Lower lobe of right lung (tissue), 2 donors: Measurements from ENCODE around the gene SAP30L. TPM values are rescaled to one million over a fixed set of nuclear protein-coding genes. Genes with fewer than 3 reads are reported as not detected.

Experiments used
- ATAC-seq, 2 donors: fragments of 200-7000 bp; cut with Tn5 transposase; one replicate each; pipeline ENCODE4 v1.9.1; 2020 to 2022; ENCODE audit warnings: mild to moderate bottlenecking in 2 of 2, moderate library complexity in 2 of 2
- DNase-seq: peaks from one replicate; pipeline ENCODE4 v3.0.0-alpha.2; 2020
- H3K27ac ChIP-seq: fragments of 200-600 bp; one replicate; pipeline ENCODE4 v1.8.0; 2022
- H3K27me3 ChIP-seq: fragments of 200-600 bp; one replicate; pipeline ENCODE4 v1.8.0; 2022; ENCODE audit warnings: low read depth
- H3K36me3 ChIP-seq: fragments of 200-600 bp; one replicate; pipeline ENCODE4 v1.8.0; 2022; ENCODE audit warnings: mild to moderate bottlenecking
- H3K4me1 ChIP-seq: fragments of 200-600 bp; one replicate; pipeline ENCODE4 v1.8.0; 2022
- H3K4me3 ChIP-seq: fragments of 200-600 bp; one replicate; pipeline ENCODE4 v1.8.0; 2022; ENCODE audit warnings: mild to moderate bottlenecking
- H3K9me3 ChIP-seq: fragments of 200-600 bp; one replicate; pipeline ENCODE4 v1.8.0; 2022
- CTCF ChIP-seq: fragments of 200-600 bp; IDR thresholded peaks from one replicate; pipeline ENCODE4 v1.8.0; 2022; ENCODE audit warnings: antibody characterized with exemption, mild to moderate bottlenecking
- intact Hi-C: fragments of 100-400 bp; cut with DNase I; formaldehyde crosslinking; loops from one replicate; pipeline ENCODE4 v1.11.0; 2022
- long read RNA-seq: library from polyadenylated mRNA; unstranded; transcript quantifications from one replicate; pipeline ENCODE4 v2.0.0, GENCODE V29; 2021
- total RNA-seq: library from RNA; stranded (reverse); fragmentation: NEBNext Ultra II Directional; extraction: Animal tissue kit (Norgen Biotek cat#: 25700); gene quantifications from one replicate; pipeline ENCODE4 v1.2.1, GENCODE V29; 2021
- donor health status: DM: no; HTN: yes; CAD: no; lungs with severe emphysema.

Gene SAP30L
- total RNA-seq = 43.2 TPM
- long read RNA-seq, full-length matches to known transcripts = 49 of 60 reads
- long read RNA-seq, partial matches to known transcripts = 0 of 60 reads
- long read RNA-seq, other reads (novel, unspliced or antisense) = 11 of 60 reads

- peaks cover 41% of the 10 kb centered on the region for H3K4me1 ChIP-seq
- intact Hi-C loops = no loop called here
These were observed at the start of gene SAP30L for GRCh38 chr5:154445422-154446194. Gene SAP30L, plus strand, starts transcription at chr5:154445997. Its CDS starts 608 bp downstream, at chr5:154446605.

DNA sequence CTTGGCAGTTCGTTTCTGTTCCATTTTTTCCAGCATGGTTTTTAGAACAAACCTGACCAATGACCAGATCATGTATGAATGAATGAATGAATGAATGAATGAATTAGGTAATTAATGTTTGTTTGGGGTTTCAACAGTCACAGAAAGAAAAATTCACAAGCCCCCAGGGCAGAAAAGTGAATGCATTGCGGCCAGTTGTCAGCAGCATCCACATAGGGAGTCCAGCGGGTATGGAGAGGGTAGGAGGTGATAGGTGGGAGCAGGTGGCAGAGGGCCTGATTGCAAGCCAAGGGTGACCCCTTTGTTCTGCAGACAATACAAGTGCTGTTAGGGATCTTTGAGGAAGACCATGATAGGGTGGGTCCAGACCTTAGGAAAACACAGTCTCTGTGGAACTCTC lies 49.7 kb upstream of the SAP30L start:
- Histone ChIP-seq H3K4me1 (peaks cover 8% of the 10 kb centered on the region), H3K9me3 (no peaks in the 10 kb centered on the region), H3K36me3 (peaks cover 24% of the 10 kb centered on the region), H3K27me3 (no peaks in the 10 kb centered on the region), H3K4me3 (no peak overlapping the region), H3K27ac (no peak overlapping the region)
- ATAC-seq = no peak
- no peak for TF ChIP-seq CTCF
- no peak for DNase-seq
- intact Hi-C loops = no loop called here

More at GRCh38 chr5:154445422-154446194, at the start of gene SAP30L:
- peak within 1 kb of the TSS; percentile 78 for H3K4me3 ChIP-seq
- peak; percentile 98 to 99 for ATAC-seq
- H3K9me3 ChIP-seq = no peaks in the 10 kb centered on the region
- no peak for TF ChIP-seq CTCF
- peak; percentile 95 for DNase-seq
- H3K36me3 ChIP-seq = peaks cover 23% of the 10 kb centered on the region
- peak within 1 kb of the TSS; percentile 90 for H3K27ac ChIP-seq
- no peaks in the 10 kb centered on the region for H3K27me3 ChIP-seq

- Histone ChIP-seq H3K27me3 (no peaks in the 10 kb centered on the region), H3K27ac (no peak overlapping the region), H3K36me3 (peaks cover 22% of the 10 kb centered on the region), H3K4me3 (no peak overlapping the region), H3K9me3 (no peaks in the 10 kb centered on the region), H3K4me1 (peaks cover 8% of the 10 kb centered on the region)
- intact Hi-C loops = no loop called here
- peak; percentile 22 to 50 for ATAC-seq
- peak; percentile 67 for DNase-seq
- no peak for TF ChIP-seq CTCF
These were observed 48.0 kb upstream of the SAP30L start for GRCh38 chr5:154397652-154398406.

- peaks cover 18% of the 10 kb centered on the region for H3K4me1 ChIP-seq
- DNase-seq (no peak), ATAC-seq (no peak)
- no peak overlapping the region for H3K27ac ChIP-seq
- TF ChIP-seq CTCF = no peak
- no peaks in the 10 kb centered on the region for H3K9me3 ChIP-seq
- H3K36me3 ChIP-seq = no peaks in the 10 kb centered on the region
- H3K4me3 ChIP-seq = no peak overlapping the region
- intact Hi-C loops = no loop called here
- H3K27me3 ChIP-seq = no peaks in the 10 kb centered on the region
These were observed 45.1 kb upstream of the SAP30L start for GRCh38 chr5:154400678-154401077.

- Histone ChIP-seq H3K27ac (no peak overlapping the region), H3K9me3 (no peaks in the 10 kb centered on the region), H3K4me3 (no peak overlapping the region), H3K36me3 (no peaks in the 10 kb centered on the region), H3K27me3 (no peaks in the 10 kb centered on the region), H3K4me1 (peaks cover 18% of the 10 kb centered on the region)
- no peak for TF ChIP-seq CTCF
- intact Hi-C loops = no loop called here
- ATAC-seq (no peak), DNase-seq (no peak)
These were observed 44.4 kb upstream of the SAP30L start for GRCh38 chr5:154401355-154401754.
